Stimulated activated naive B cell treated with anti-CD40 and anti-IgM and Interleukin-4, amounts not matched to agents 10 μg/mL and 1 μg/mL and 100 μg/mL, for 72 hours (primary cell): Measurements from ENCODE around the gene CRX.
"Not testable (repeated sequence)": the region's sequence is repeated elsewhere in the genome, so short reads cannot be mapped to it uniquely, and the experiment has no call there.

Experiments
- ATAC-seq, 2 donors: fragments of 150-1000 bp; cut with Tn5 transposase; replicated peaks; 2 replicates each; pipeline ENCODE4 v1.10.0; 2021; ENCODE audit warnings: moderate library complexity in 1 of 2
- DNase-seq: peaks from one replicate; pipeline ENCODE4 v3.0.0; 2021
- H3K27ac Mint-ChIP-seq: one replicate; pipeline ENCODE4 v1.8.0; 2022; ENCODE audit warnings: mild to moderate bottlenecking, mixed read lengths
- H3K27me3 Mint-ChIP-seq, 2 donors: one replicate each; pipeline ENCODE4 v1.8.0; 2022; ENCODE audit warnings: mixed read lengths in 2 of 2
- H3K36me3 Mint-ChIP-seq, 2 donors: one replicate each; pipeline ENCODE4 v1.8.0; 2022; ENCODE audit warnings: mixed read lengths in 2 of 2, mild to moderate bottlenecking in 1 of 2
- H3K4me1 Mint-ChIP-seq, 2 donors: one replicate each; pipeline ENCODE4 v1.8.0; 2022; ENCODE audit warnings: mixed read lengths in 2 of 2, mild to moderate bottlenecking in 1 of 2
- H3K4me3 Mint-ChIP-seq, 2 donors: one replicate each; pipeline ENCODE4 v1.8.0; 2022; ENCODE audit warnings: mild to moderate bottlenecking in 2 of 2, mixed read lengths in 2 of 2, moderate library complexity in 1 of 2
- H3K9me3 Mint-ChIP-seq, 2 donors: one replicate each; pipeline ENCODE4 v1.8.0; 2022; ENCODE audit warnings: mixed read lengths in 2 of 2, mild to moderate bottlenecking in 1 of 2

The CRX gene

DNA sequence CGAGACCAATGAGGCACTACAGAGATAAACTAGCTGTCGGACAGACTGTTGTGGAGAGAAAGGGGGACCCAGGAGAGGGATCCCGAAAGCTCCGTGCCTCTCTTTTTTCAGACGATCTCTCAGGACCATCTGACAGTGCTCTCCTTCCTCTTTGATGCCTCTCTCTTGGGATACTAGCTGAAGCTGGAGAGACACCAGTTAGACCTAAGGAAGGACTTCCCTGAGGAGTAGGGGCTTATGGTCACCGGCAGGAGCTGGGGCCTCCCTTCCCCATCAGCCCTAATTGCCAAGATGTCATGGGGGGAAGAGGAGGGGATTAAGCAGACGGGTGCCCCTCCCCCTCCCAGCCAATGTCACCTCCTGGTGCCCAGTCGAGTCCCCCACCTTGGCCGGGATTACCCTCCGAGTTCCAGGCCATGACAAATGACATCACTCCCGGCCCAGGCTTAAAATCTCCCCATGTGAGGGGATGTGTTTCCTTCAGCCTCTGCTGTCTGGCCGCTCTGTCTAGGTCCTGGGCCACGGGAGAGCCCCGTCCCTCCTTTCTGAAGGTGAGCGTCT lies at the start of gene CRX:
CRX (plus strand) TSS at position 478 of the 561 bp plus-strand sequence. CDS start 12,507 bp downstream, outside the sequence.
- Mint-ChIP-seq H3K9me3 (no peaks in the 10 kb centered on the region), H3K4me1 (peaks cover 9 to 10% of the 10 kb centered on the region in 2 donors), H3K4me3 (no peak within 1 kb of the TSS), H3K27ac (no peak within 1 kb of the TSS), H3K27me3 (peaks cover 46 to 54% of the 10 kb centered on the region in 2 donors), H3K36me3 (no peaks in the 10 kb centered on the region)
- ATAC-seq (no peak), DNase-seq (no peak)

- Mint-ChIP-seq H3K27ac (no peak overlapping the region), H3K9me3 (no peaks in the 10 kb centered on the region), H3K4me3 (no peak overlapping the region), H3K27me3 (no peaks in the 10 kb centered on the region), H3K36me3 (peaks cover 12 to 14% of the 10 kb centered on the region in 2 donors), H3K4me1 (peaks cover 14 to 26% of the 10 kb centered on the region in 2 donors)
- DNase-seq: no peak
- no peak for ATAC-seq
Observed at GRCh38 chr19:47776568-47776967, 45.2 kb upstream of the CRX start.

- H3K4me3 Mint-ChIP-seq: peak overlapping the region; percentile 96 to 98
- H3K9me3 Mint-ChIP-seq, H3K27me3 Mint-ChIP-seq, ATAC-seq, DNase-seq: not testable (repeated sequence)
- peak overlapping the region; percentile 99 for H3K27ac Mint-ChIP-seq
- H3K4me1 Mint-ChIP-seq: peaks cover 16 to 31% of the 10 kb centered on the region in 2 donors
- H3K36me3 Mint-ChIP-seq: peaks cover 17 to 23% of the 10 kb centered on the region in 2 donors
Observed at GRCh38 chr19:47777245-47778048, 44.3 kb upstream of the CRX start.

GRCh38 chr19:47778049-47778953 lies 43.4 kb upstream of the CRX start, which contains the start of gene SELENOW:
Gene SELENOW, plus strand, starts transcription at chr19:47778703. Its CDS starts 83 bp downstream, at chr19:47778786.
- peak; percentile 96 to 97 for ATAC-seq
- peak within 1 kb of the TSS; percentile 96 to 98 for H3K4me3 Mint-ChIP-seq
- H3K4me1 Mint-ChIP-seq: peaks cover 16 to 31% of the 10 kb centered on the region in 2 donors
- DNase-seq: peak; percentile 77
- H3K27ac Mint-ChIP-seq: peak within 1 kb of the TSS; percentile 99
- no peaks in the 10 kb centered on the region for H3K9me3 Mint-ChIP-seq
- H3K36me3 Mint-ChIP-seq: peaks cover 21 to 27% of the 10 kb centered on the region in 2 donors
- H3K27me3 Mint-ChIP-seq: no peaks in the 10 kb centered on the region

- Mint-ChIP-seq H3K36me3 (peaks cover 21 to 30% of the 10 kb centered on the region in 2 donors), H3K27ac (peak overlapping the region; percentile 99), H3K27me3 (no peaks in the 10 kb centered on the region), H3K4me1 (peaks cover 16 to 31% of the 10 kb centered on the region in 2 donors), H3K9me3 (no peaks in the 10 kb centered on the region), H3K4me3 (peak overlapping the region; percentile 96 to 98)
- no peak for DNase-seq
- peak; percentile 5 to 12 for ATAC-seq
Observed at GRCh38 chr19:47778954-47779351, 42.8 kb upstream of the CRX start.

- peak overlapping the region; percentile 96 to 98 for H3K4me3 Mint-ChIP-seq
- H3K27me3 Mint-ChIP-seq: no peaks in the 10 kb centered on the region
- no peak for DNase-seq
- ATAC-seq: no peak
- peaks cover 29 to 38% of the 10 kb centered on the region in 2 donors for H3K36me3 Mint-ChIP-seq
- no peaks in the 10 kb centered on the region for H3K9me3 Mint-ChIP-seq
- peaks cover 18 to 31% of the 10 kb centered on the region in 2 donors for H3K4me1 Mint-ChIP-seq
- H3K27ac Mint-ChIP-seq: peak overlapping the region; percentile 99
Observed at GRCh38 chr19:47779524-47780214, 42.1 kb upstream of the CRX start.

DNA sequence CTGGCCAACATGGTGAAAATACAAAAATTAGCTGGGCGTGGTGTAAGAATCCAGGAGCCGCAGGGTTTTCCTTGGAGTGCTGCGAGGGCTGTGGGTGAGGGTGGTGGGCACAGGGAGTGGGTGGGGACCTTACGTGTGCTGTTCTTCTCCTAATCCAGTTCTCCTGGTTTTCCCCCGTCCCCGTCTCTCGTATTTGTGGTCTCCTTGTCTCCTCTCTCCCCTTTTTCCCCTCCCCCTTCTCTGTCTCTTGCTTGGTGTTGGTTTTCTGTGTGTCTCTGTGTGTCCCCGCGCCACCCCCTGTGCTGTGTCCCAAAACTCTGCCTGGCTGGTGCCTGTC lies 41.6 kb upstream of the CRX start:
- ATAC-seq: no peak
- Mint-ChIP-seq H3K9me3 (no peaks in the 10 kb centered on the region), H3K4me1 (peaks cover 18 to 31% of the 10 kb centered on the region in 2 donors)

GRCh38 chr19:47781590-47782262 lies 40.0 kb upstream of the CRX start:
- ATAC-seq (no peak), DNase-seq (no peak)
- H3K4me3 Mint-ChIP-seq: no peak overlapping the region
- peaks cover 18 to 31% of the 10 kb centered on the region in 2 donors for H3K4me1 Mint-ChIP-seq
- no peaks in the 10 kb centered on the region for H3K27me3 Mint-ChIP-seq
- H3K27ac Mint-ChIP-seq: no peak overlapping the region
- H3K9me3 Mint-ChIP-seq: no peaks in the 10 kb centered on the region
- peaks cover 29 to 43% of the 10 kb centered on the region in 2 donors for H3K36me3 Mint-ChIP-seq

More for the DNA sequence above, 41.6 kb upstream of the CRX start:
- H3K27me3 Mint-ChIP-seq: no peaks in the 10 kb centered on the region
- H3K27ac Mint-ChIP-seq: peak overlapping the region; percentile 99
- H3K36me3 Mint-ChIP-seq: peaks cover 29 to 38% of the 10 kb centered on the region in 2 donors
- H3K4me3 Mint-ChIP-seq: peak overlapping the region; percentile 96 to 98
- no peak for DNase-seq

- H3K4me3 Mint-ChIP-seq: no peak overlapping the region
- peaks cover 17 to 29% of the 10 kb centered on the region in 2 donors for H3K36me3 Mint-ChIP-seq
- no peaks in the 10 kb centered on the region for H3K9me3 Mint-ChIP-seq
- peaks cover 9 to 16% of the 10 kb centered on the region in 2 donors for H3K4me1 Mint-ChIP-seq
- no peak for ATAC-seq
- DNase-seq: no peak
- H3K27ac Mint-ChIP-seq: no peak overlapping the region
- peaks cover 0 to 7% of the 10 kb centered on the region in 2 donors for H3K27me3 Mint-ChIP-seq
Observed at GRCh38 chr19:47786566-47786965, 35.2 kb upstream of the CRX start.

GRCh38 chr19:47787307-47787706 lies 34.4 kb upstream of the CRX start:
- not testable (repeated sequence) for H3K4me3 Mint-ChIP-seq, ATAC-seq, DNase-seq, H3K27me3 Mint-ChIP-seq, H3K27ac Mint-ChIP-seq, H3K9me3 Mint-ChIP-seq
- peaks cover 7 to 12% of the 10 kb centered on the region in 2 donors for H3K4me1 Mint-ChIP-seq
- H3K36me3 Mint-ChIP-seq: peaks cover 13 to 21% of the 10 kb centered on the region in 2 donors

- H3K4me1 Mint-ChIP-seq: peaks cover 5 to 12% of the 10 kb centered on the region in 2 donors
- H3K36me3 Mint-ChIP-seq, H3K9me3 Mint-ChIP-seq, H3K27me3 Mint-ChIP-seq, H3K4me3 Mint-ChIP-seq, DNase-seq, ATAC-seq: not testable (repeated sequence)
- peak overlapping the region; percentile 37 for H3K27ac Mint-ChIP-seq
Observed at GRCh38 chr19:47789811-47790210, 31.9 kb upstream of the CRX start.

DNA sequence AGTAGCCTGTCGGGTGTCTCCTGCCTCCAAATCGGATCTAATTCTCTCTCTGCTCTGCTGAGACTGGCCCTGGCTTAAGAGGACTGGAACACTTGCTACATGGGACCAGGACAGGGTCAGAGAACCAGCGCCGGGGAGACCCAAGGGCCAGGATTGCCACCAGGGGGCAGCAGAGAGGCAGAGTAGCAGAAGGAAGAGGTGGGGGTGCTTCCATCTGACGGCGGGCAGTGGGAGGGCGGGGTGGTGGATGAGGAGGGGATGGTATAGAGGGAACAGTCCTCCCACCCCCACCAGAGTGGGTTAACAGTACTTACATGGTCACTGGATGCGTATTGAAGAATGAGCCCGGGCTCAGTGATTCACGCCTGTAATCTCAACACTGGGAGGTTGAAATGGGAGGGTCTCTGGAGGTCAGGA lies 31.3 kb upstream of the CRX start:
- Mint-ChIP-seq H3K36me3 (peaks cover 0 to 3% of the 10 kb centered on the region in 2 donors), H3K4me3 (no peak overlapping the region), H3K4me1 (peaks cover 5 to 12% of the 10 kb centered on the region in 2 donors), H3K27ac (no peak overlapping the region), H3K27me3 (peaks cover 1 to 8% of the 10 kb centered on the region in 2 donors), H3K9me3 (no peaks in the 10 kb centered on the region)
- DNase-seq (peak; percentile 60), ATAC-seq (peak; percentile 82 to 86)

GRCh38 chr19:47792616-47793015 lies 29.1 kb upstream of the CRX start:
- Mint-ChIP-seq H3K36me3 (no peaks in the 10 kb centered on the region), H3K4me1 (peaks cover 5 to 12% of the 10 kb centered on the region in 2 donors), H3K27me3 (peaks cover 13 to 16% of the 10 kb centered on the region in 2 donors), H3K9me3 (no peaks in the 10 kb centered on the region), H3K27ac (no peak overlapping the region), H3K4me3 (no peak overlapping the region)
- DNase-seq: no peak
- ATAC-seq: no peak
